ENCODE measurements around the gene GNAQ.

DNA sequence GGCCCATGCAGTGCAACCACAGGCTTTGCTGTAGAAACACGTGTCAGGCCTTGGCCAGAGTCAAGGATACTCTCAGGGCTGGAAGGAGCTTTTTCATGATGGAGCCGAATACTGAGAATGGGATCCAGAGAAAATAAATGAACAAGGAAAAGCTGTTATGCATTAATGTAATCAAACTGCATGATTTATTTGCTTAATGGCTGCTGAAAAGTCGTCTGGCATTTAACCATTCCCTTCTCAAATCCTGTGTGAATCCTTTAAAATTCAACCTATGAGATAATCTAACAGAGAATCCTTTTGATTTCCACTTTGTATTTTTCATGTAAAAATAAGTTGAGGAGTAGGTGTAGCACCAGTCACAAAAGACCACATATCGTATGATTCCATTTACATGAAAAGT, 359.4 kb downstream of the GNAQ start:
- TF ChIP-seq, protein P1, sequence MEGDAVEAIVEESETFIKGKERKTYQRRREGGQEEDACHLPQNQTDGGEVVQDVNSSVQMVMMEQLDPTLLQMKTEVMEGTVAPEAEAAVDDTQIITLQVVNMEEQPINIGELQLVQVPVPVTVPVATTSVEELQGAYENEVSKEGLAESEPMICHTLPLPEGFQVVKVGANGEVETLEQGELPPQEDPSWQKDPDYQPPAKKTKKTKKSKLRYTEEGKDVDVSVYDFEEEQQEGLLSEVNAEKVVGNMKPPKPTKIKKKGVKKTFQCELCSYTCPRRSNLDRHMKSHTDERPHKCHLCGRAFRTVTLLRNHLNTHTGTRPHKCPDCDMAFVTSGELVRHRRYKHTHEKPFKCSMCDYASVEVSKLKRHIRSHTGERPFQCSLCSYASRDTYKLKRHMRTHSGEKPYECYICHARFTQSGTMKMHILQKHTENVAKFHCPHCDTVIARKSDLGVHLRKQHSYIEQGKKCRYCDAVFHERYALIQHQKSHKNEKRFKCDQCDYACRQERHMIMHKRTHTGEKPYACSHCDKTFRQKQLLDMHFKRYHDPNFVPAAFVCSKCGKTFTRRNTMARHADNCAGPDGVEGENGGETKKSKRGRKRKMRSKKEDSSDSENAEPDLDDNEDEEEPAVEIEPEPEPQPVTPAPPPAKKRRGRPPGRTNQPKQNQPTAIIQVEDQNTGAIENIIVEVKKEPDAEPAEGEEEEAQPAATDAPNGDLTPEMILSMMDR (IDR thresholded peaks at IDR 0.05): no peak
- no peak for TF ChIP-seq TCF12 (IDR thresholded peaks at IDR 0.05)

Measured in SK-N-SH (cell line).